ENCODE data around the gene MAPK1IP1L. TPM values are rescaled to one million over a fixed set of nuclear protein-coding genes. Genes with fewer than 3 reads are reported as not detected.
"Not testable (repeated sequence)": the region's sequence is repeated elsewhere in the genome, so short reads cannot be mapped to it uniquely, and the experiment has no call there.

The MAPK1IP1L gene
- total RNA-seq, 1 experiment from 2014 or later, result 164 TPM

- ChIA-PET CTCF (no interaction called here), POLR2A (ENCODE audit: low non-redundant PET) (interaction anchor here (0.6 kb wide), 1 partner anchor 30 kb away, joined by 9 read pairs; no protein-coding TSS in a partner anchor)
- BruUV-seq (replicated peaks), result no TSS peak
These were observed 26.0 kb downstream of the MAPK1IP1L start for GRCh38 chr14:55077170-55078151.

GRCh38 chr14:55079961-55080360, 28.5 kb downstream of the MAPK1IP1L start:
- intact Hi-C loops (cut with micrococcal nuclease; ENCODE audit: unreplicated experiment); H3K4me3 ChIP-seq (ENCODE audit: low read depth, low read length, poor library complexity, severe bottlenecking); H3K27me3 ChIP-seq (replicated peaks; ENCODE audit: insufficient read depth, low read depth, low read length, poor library complexity); DNase-seq (ENCODE audit: low spot score); H3K4me1 ChIP-seq (ENCODE audit: insufficient read depth, low read length, poor library complexity, severe bottlenecking); POLR2A ChIA-PET (ENCODE audit: low non-redundant PET); H3K27ac ChIP-seq (ENCODE audit: low read depth, low read length, poor library complexity, severe bottlenecking); H3K36me3 ChIP-seq (ENCODE audit: insufficient read depth, low read length, poor library complexity, severe bottlenecking); BruUV-seq (replicated peaks); H3K9me3 ChIP-seq (ENCODE audit: low read depth, low read length, poor library complexity, severe bottlenecking): not testable (repeated sequence)
- CTCF ChIA-PET, result interaction anchor here (0.7 kb wide), 1 partner anchor 12 kb away, joined by 3 read pairs; no protein-coding TSS in a partner anchor

More at GRCh38 chr14:55077170-55078151, 26.0 kb downstream of the MAPK1IP1L start:
- intact Hi-C loops (cut with micrococcal nuclease; ENCODE audit: unreplicated experiment), result no loop called here
- H3K27me3 ChIP-seq (replicated peaks; ENCODE audit: insufficient read depth, low read depth, low read length, poor library complexity), result no peaks in the 10 kb centered on the region
- no peaks in the 10 kb centered on the region for H3K9me3 ChIP-seq (ENCODE audit: low read depth, low read length, poor library complexity, severe bottlenecking)
- TF ChIP-seq CTCF (conservative IDR thresholded peaks at IDR 0.05; ENCODE audit: low read depth, low read length) (no peak), EZH2 (IDR thresholded peaks at IDR 0.05; ENCODE audit: borderline replicate concordance, low read depth, low read length, poor library complexity, severe bottlenecking) (no peak)
- no peak overlapping the region for H3K4me3 ChIP-seq (ENCODE audit: low read depth, low read length, poor library complexity, severe bottlenecking)
- H3K27ac ChIP-seq (ENCODE audit: low read depth, low read length, poor library complexity, severe bottlenecking), result no peak overlapping the region
- peaks cover 19% of the 10 kb centered on the region for H3K4me1 ChIP-seq (ENCODE audit: insufficient read depth, low read length, poor library complexity, severe bottlenecking)
- no peaks in the 10 kb centered on the region for H3K36me3 ChIP-seq (ENCODE audit: insufficient read depth, low read length, poor library complexity, severe bottlenecking)
- DNase-seq (ENCODE audit: low spot score), result no peak

- H3K9me3 ChIP-seq (ENCODE audit: low read depth, low read length, poor library complexity, severe bottlenecking), result no peaks in the 10 kb centered on the region
- no peaks in the 10 kb centered on the region for H3K36me3 ChIP-seq (ENCODE audit: insufficient read depth, low read length, poor library complexity, severe bottlenecking)
- no TSS peak for BruUV-seq (replicated peaks)
- no peak overlapping the region for H3K4me3 ChIP-seq (ENCODE audit: low read depth, low read length, poor library complexity, severe bottlenecking)
- DNase-seq (ENCODE audit: low spot score), result no peak
- H3K4me1 ChIP-seq (ENCODE audit: insufficient read depth, low read length, poor library complexity, severe bottlenecking), result no peaks in the 10 kb centered on the region
- POLR2A ChIA-PET (ENCODE audit: low non-redundant PET), result interaction anchor here (0.5 kb wide), 1 partner anchor 16 kb away, joined by 3 read pairs; no protein-coding TSS in a partner anchor
- intact Hi-C loops (cut with micrococcal nuclease; ENCODE audit: unreplicated experiment), result no loop called here
- CTCF ChIA-PET, result no interaction called here
- H3K27me3 ChIP-seq (replicated peaks; ENCODE audit: insufficient read depth, low read depth, low read length, poor library complexity), result no peaks in the 10 kb centered on the region
- TF ChIP-seq EZH2 (IDR thresholded peaks at IDR 0.05; ENCODE audit: borderline replicate concordance, low read depth, low read length, poor library complexity, severe bottlenecking), result no peak
- TF ChIP-seq CTCF (conservative IDR thresholded peaks at IDR 0.05; ENCODE audit: low read depth, low read length), result no peak
- H3K27ac ChIP-seq (ENCODE audit: low read depth, low read length, poor library complexity, severe bottlenecking), result no peak overlapping the region
These were observed 33.1 kb downstream of the MAPK1IP1L start for GRCh38 chr14:55084401-55085059.
